T-helper 2 cell treated with Interferon-gamma antibody and Interleukin-4, amounts not matched to agents 100 ng/mL and 5 ng/mL, for 36 hours (primary cell): ENCODE data around the gene HYCC1. TPM values are rescaled to one million over a fixed set of nuclear protein-coding genes. Genes with fewer than 3 reads are reported as not detected.

ENCODE experiments used
- intact Hi-C: fragments of 100-400 bp; cut with micrococcal nuclease; formaldehyde crosslinking; loops from one replicate; pipeline ENCODE4 v1.15.1; 2023
- total RNA-seq: library from RNA; stranded (reverse); gene quantifications from 2 replicates; pipeline ENCODE4 v1.2.3, GENCODE V29; 2022

Gene HYCC1
- total RNA-seq, 1 donor from 2014 or later, result 93.5 TPM

GRCh38 chr7:23017309-23017708, 3.4 kb upstream of the HYCC1 start:
- intact Hi-C loops, result loop anchor here (10.0 kb wide), 2 partner anchors 323 to 507 kb away; no protein-coding TSS in a partner anchor

DNA sequence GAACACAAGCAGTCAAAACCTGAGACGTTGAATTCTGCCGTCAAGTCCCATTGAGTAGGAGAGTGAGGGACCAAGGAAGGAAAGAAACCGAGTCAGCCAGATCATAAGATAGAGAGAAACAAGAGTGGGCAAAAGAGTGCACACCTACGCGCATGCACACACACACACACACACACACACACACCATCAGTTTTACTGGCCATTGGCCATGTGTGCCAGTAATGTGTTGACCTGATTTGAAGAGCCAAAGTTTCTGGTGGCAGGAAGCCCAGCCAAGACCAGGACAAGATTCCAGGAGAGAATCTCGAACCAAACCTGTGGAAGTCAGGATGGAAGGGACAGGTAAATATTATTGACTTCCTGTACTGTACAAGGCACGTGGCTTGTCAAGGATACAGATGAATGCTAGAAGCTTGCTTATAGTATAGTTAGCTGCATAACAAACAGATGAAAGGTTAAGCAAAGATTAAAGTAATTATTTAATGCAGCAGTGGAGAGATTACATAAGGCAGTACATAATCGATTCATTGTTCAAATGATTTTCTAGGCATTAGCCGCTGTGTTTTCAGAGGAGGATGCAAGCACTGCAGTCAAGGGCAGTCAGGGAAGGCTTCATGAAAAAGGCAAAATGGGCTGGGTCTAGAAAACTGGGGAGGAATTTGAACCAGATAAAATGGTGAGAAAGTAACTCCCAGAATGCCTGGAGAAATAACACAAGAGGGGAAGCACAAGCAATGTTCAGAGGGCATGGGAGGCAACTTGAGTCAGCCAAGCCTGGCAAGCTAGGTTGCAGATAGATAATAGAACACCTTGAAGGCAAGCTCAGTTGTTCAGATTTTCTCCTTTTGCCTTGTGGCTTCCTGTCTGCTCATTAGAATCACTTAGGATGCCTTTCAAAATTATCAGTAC, 2.7 kb upstream of the HYCC1 start:
- intact Hi-C loops, result loop anchor here (10.0 kb wide), 2 partner anchors 322 to 508 kb away; no protein-coding TSS in a partner anchor

DNA sequence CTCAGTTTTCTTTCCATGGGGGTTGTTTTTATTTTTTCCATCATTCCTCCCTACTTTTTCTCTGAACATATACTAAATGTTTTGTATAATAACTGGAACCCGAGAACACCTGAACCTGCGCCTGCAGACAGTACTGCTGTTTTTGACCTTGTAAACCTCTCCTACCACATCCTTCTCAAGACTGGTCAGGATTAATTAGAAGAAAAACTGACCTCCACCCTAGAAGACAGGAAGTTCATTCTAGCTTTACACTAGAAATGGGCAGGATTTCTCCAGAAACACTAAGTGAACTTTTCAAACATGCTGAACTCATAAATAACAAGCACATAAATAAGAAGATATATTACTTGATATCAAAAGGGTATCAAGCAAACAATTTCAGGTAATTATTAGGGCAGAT, 751 bp upstream of the HYCC1 start:
- intact Hi-C loops, result loop anchor here (1.0 to 10.0 kb wide), 10 partner anchors 41 to 1587 kb away; partner anchors contain the start of genes IGF2BP3, KLHL7 and TOMM7

GRCh38 chr7:23012908-23013714, 819 bp downstream of the HYCC1 start:
- intact Hi-C loops, result loop anchor here (1.0 to 10.0 kb wide), 5 partner anchors 12 to 512 kb away; partner anchors contain the start of gene IGF2BP3

- intact Hi-C loops, result loop anchor here (5.0 to 10.0 kb wide), 4 partner anchors 125 to 513 kb away; partner anchors contain the start of gene IGF2BP3
These were observed 1.7 kb downstream of the HYCC1 start for GRCh38 chr7:23012186-23012585.

DNA sequence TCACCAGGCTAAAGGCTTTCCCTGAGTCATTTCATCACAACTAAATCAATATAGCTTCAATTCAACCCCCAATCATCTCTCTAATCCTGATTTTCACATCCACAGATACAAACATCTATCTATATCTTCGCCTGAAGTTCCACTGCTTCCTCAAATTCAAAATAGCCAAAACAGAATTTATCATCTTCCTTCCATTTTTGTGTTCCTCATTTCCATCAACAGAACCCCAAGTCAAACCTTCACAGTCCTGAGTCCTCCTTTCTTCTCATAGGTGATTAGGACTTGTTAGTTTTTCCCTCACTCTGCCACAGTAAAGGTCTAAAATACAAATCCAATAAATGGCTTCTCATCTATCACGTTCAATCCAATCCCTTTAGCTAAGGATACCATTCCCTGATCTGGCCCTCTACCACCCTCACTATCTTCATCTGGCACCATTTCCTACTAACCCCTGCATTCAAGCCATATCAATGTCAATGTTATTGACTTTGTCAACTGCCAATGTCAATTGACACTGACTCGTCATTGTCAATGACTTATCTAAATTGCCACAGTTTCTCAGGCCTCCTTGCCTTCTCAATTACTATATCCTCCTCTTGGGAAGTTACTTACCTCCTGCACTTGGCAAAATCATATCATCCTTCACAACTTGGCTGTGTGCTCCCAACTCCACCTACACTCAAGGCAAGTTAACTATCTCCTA, 2.6 kb downstream of the HYCC1 start:
- intact Hi-C loops, result loop anchor here (5.0 to 10.0 kb wide), 4 partner anchors 124 to 513 kb away; partner anchors contain the start of gene IGF2BP3

DNA sequence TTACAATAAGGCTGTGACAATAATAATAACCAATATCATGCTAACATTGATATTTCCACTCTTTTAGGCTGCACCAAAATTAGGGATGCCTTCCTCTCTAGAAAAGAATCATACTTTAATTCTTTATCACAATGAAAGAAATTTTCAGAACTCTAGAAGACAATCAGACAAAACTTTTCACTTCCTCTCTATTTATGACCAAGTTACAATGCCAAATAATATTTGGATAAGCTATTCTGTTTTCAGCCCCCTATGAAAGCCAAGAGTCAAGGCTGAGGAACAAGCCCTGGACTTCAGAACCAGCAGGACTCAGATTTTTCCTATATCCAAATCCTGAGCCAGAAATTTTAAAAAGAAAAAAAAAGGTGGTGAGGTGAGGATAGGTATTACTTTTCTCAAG, 4.6 kb downstream of the HYCC1 start:
- intact Hi-C loops, result no loop called here

DNA sequence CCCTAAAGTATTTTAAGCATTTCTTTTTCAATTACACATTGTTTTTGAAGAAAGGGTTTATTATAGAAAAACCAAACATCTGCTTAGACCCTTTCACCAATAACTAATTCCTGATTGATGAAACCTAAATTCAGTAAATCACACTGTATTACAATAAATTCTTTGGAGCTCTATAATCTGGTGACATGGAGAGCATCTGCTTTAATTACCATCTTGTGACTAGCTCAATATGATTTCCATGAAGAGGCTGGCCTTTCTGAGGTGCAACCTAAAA, 9.7 kb downstream of the HYCC1 start:
- intact Hi-C loops, result no loop called here

DNA sequence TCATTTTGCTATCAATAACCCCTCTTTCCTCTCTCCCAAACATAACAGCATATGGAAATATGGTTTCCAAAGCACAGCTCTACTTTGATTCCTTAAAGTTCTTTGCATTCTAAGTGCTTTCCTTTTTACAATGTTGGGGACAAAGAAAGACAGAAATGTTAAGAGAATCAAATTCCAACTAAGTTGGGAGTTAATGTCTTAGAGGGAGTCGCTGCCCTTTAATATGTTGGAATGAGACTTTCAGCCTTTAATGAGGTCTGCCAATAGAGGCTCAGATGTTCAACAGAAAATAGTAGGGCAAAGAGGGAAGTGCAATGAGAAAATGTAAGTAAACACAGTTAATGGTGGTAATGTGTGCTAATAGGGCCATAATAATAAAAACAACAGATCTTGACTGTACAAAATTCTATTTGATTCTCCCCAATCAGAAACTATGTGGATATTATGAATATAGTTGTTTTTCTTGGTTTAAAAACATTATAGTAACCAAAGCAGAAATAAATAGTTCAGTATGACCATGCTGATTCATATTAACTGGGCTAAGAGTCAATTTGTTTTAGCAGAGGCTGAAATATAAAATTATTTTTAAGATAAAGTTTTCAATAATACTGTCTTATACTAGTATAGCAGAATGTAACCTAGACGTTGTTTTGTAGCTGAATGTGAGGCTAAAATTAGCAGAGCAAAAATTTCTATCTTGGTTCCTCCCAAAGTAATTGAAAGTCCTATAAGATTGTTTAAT, 10.3 kb downstream of the HYCC1 start:
- intact Hi-C loops, result no loop called here

- intact Hi-C loops, result no loop called here
These were observed 11.2 kb downstream of the HYCC1 start for GRCh38 chr7:23002698-23003097.

- intact Hi-C loops, result loop anchor here (1.0 kb wide), 1 partner anchor 12 kb away; no protein-coding TSS in a partner anchor
These were observed 12.3 kb downstream of the HYCC1 start for GRCh38 chr7:23001610-23002009.

DNA sequence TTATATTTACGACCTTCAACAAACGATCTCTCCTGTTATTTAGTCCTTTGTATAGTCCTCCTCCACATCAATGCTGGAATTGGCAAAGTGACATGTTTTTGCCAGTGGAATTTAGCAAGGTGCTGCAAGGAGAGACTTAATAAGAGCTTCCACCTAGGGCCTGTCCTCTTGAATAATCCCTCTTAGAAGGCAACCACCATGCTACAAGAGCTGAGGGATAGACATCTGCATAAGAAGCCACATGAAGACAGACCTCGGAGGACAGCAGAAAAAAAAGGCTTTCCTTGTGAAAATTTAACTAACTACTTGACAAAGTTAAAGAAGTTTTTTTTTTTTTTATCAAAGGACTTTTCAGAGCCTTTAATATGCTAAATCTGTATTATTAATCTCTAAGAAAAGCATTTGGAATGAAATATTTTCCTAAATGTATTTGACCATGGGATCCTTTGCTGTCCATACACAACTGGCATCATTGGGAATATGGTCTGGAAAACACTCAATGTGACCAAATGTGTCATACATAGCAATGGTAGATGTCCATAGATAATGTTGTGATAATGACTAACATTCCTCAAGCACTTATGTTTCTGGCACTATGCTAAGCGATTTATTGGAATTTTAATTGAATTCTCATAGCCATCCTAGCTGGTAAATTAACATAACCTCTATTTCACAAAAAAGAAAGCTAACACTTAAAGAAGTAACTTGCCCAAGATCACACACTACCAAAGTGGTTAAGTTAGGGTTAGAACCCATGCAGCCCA, 13.2 kb downstream of the HYCC1 start:
- intact Hi-C loops, result loop anchor here (1.0 kb wide), 1 partner anchor 13 kb away; no protein-coding TSS in a partner anchor

DNA sequence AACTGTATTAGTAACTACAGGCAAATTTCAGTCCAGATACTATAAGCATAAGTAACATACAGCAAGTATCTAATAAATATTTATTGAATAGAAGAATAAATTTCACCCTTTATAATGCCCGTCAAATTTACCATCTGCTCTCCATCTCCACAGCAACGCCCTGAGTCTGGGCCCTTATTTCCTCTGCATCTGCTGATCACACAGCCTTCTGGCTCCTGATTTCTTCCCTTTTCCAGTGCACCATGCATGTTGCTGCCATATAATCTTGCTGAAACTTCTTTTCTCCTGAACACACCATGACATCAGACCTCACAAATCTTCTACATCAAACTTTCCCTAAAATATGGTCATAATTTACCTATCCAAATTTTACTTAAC, 15.4 kb downstream of the HYCC1 start:
- intact Hi-C loops, result no loop called here

DNA sequence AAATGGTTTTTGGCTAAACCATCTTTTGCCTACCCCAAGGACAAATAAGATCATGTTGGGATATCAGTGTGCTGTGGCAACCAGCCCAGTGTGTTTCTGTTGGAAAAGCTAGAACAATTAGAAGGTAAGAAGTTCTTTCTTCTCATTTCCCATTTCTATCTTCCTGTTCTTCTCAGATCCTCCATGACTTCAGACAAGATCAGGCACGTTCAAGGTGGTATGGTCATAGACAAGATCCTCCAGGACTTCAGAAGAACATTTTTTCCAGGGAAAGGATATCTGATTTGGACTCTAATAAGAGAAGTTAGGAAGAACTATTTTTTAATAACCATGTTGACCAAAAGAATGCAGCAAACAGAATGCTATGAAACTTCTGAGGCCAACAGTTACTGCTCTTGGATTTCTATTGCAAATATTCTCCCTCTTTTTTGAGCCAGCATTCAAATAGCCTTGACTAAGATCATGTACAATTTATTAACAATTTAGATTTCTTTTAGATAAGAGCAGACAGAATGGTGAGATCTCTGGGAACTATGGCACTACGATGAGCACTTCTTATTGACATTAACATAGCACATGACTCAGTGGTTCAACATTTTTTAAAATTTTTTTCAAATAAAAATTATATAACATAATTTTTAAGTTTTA, 15.9 kb downstream of the HYCC1 start:
- intact Hi-C loops, result no loop called here

DNA sequence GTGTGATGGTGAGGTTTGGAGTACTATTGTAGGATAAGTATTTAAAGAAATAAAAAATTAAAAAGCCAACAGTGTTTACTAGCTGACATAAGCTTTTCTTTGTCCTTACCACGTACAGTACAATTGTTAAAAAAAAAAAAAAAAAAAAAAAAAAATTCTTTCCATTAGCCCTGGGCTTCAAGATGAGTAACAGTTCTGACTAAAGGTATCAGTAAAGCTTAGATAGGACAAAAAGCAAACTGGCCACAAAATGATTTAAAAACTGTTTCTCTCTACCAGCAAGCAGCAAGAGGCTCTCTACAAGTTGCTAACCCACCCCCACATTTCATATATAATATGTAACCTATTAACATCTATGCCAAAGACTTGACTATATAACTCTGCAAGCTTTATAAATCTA, 17.5 kb downstream of the HYCC1 start:
- intact Hi-C loops, result no loop called here

GRCh38 chr7:22995011-22995410, 18.9 kb downstream of the HYCC1 start:
- intact Hi-C loops, result no loop called here

DNA sequence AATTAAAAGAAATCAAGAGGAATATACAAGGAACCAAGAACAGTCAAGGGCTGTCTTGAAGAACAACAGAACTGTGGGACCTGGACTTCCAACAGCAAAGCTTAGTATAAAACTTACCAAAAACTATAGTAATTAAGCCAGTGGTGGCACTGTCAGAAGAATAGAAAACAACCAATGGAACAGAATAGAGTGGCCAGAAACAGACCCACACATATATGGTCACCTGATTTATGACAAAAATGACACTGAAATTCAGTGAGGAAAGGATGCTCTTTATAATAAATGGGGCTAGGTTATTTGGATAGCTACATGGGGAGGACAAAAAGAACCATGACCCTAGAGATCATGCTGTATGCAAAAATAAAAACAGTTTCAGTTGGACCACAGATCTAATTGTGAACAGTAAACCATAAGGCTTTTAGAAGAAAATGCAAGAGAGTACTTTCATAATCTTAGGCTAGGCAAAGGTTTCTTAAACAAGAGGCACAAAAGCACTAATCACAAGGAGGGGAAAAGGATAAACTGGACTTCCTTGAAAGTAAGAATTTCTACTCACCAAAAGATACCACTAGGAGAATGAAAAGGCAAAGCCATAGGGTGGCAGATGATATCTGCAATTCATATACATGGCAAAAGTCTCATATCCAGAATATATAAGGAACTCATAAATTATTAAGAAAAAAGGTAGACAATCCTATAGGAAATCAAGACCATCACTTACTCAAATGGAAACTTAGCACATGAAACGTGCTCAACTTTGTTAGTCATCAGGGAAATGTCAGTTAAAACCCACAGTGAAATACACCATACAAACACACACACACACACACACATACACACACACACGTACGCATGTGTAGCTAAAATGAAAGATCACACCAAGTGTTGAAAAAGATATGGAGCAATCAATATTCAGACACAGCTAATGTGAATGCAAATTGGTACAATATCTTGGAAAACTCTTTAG, 20.8 kb downstream of the HYCC1 start:
- intact Hi-C loops, result no loop called here

- intact Hi-C loops, result no loop called here
These were observed 23.4 kb downstream of the HYCC1 start for GRCh38 chr7:22990588-22990949.
